ENCODE data around the gene SUMO3.

DNA sequence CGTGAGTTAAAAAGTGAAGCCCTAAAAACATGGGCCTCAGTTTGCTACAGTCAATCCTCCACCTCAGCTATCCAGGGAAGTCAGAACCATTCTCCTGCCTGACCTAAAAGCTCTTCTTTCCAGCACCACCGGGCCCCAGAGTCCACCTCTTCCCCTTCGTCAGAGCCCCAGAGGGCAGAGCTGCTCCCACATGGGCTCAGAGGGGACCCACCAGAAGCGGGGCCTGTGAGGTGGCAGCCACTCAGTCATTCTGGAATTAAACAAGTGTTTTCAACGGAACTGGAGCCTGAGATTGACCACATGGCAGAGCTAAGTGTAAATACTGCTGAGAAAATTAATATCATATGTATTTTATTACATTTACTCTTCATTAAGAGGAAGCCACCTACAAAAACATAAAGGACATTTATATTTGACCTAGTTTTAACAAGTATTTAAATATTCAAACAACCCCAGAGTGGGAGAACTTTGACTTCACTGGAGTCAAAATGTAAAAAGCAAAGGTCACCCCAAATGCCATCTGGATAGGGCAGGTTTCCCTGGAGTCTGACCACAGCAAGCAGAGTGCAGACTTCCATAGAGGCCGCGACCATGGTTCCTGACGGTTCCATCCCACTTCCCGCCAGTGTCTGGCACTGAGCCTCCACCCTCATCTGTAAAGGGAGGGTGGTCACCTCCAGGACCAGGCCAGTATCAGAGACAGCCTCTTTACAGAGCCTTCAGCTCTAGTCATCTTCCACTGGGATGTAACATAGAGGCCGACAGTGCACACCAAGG, 1.8 kb downstream of the SUMO3 start:
- TF ChIP-seq, protein P1, sequence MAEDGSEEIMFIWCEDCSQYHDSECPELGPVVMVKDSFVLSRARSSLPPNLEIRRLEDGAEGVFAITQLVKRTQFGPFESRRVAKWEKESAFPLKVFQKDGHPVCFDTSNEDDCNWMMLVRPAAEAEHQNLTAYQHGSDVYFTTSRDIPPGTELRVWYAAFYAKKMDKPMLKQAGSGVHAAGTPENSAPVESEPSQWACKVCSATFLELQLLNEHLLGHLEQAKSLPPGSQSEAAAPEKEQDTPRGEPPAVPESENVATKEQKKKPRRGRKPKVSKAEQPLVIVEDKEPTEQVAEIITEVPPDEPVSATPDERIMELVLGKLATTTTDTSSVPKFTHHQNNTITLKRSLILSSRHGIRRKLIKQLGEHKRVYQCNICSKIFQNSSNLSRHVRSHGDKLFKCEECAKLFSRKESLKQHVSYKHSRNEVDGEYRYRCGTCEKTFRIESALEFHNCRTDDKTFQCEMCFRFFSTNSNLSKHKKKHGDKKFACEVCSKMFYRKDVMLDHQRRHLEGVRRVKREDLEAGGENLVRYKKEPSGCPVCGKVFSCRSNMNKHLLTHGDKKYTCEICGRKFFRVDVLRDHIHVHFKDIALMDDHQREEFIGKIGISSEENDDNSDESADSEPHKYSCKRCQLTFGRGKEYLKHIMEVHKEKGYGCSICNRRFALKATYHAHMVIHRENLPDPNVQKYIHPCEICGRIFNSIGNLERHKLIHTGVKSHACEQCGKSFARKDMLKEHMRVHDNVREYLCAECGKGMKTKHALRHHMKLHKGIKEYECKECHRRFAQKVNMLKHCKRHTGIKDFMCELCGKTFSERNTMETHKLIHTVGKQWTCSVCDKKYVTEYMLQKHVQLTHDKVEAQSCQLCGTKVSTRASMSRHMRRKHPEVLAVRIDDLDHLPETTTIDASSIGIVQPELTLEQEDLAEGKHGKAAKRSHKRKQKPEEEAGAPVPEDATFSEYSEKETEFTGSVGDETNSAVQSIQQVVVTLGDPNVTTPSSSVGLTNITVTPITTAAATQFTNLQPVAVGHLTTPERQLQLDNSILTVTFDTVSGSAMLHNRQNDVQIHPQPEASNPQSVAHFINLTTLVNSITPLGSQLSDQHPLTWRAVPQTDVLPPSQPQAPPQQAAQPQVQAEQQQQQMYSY (CRISPR knock-in tag; IDR thresholded peaks at IDR 0.05) = no peak
- TF ChIP-seq NFIC (IDR thresholded peaks at IDR 0.05; ENCODE audit: low read depth, low read length) = no peak
- TF ChIP-seq FOS (IDR thresholded peaks at IDR 0.05; ENCODE audit: borderline replicate concordance, extremely low read depth, insufficient read length) = no peak
- TF ChIP-seq, protein P2, sequence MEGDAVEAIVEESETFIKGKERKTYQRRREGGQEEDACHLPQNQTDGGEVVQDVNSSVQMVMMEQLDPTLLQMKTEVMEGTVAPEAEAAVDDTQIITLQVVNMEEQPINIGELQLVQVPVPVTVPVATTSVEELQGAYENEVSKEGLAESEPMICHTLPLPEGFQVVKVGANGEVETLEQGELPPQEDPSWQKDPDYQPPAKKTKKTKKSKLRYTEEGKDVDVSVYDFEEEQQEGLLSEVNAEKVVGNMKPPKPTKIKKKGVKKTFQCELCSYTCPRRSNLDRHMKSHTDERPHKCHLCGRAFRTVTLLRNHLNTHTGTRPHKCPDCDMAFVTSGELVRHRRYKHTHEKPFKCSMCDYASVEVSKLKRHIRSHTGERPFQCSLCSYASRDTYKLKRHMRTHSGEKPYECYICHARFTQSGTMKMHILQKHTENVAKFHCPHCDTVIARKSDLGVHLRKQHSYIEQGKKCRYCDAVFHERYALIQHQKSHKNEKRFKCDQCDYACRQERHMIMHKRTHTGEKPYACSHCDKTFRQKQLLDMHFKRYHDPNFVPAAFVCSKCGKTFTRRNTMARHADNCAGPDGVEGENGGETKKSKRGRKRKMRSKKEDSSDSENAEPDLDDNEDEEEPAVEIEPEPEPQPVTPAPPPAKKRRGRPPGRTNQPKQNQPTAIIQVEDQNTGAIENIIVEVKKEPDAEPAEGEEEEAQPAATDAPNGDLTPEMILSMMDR (IDR thresholded peaks at IDR 0.05 in 2 of 3, conservative IDR thresholded peaks at IDR 0.05 in 1 of 3; ENCODE audit: control insufficient read depth in 2 of 3, extremely low read depth in 1 of 3, insufficient read depth in 1 of 3, low read depth in 3 of 3, low read length in 3 of 3) = no peak
- no peak for TF ChIP-seq POLR2A (IDR thresholded peaks at IDR 0.05; ENCODE audit: low read depth, low read length)
- TF ChIP-seq, protein P3, sequence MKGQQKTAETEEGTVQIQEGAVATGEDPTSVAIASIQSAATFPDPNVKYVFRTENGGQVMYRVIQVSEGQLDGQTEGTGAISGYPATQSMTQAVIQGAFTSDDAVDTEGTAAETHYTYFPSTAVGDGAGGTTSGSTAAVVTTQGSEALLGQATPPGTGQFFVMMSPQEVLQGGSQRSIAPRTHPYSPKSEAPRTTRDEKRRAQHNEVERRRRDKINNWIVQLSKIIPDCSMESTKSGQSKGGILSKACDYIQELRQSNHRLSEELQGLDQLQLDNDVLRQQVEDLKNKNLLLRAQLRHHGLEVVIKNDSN (IDR thresholded peaks at IDR 0.05; ENCODE audit: borderline replicate concordance, extremely low read length, insufficient read depth, low read depth, low read length) = no peak
- no peak for TF ChIP-seq SIX5 (IDR thresholded peaks at IDR 0.05; ENCODE audit: low read depth, low read length, severe bottlenecking)
- no peak for TF ChIP-seq EP300 (IDR thresholded peaks at IDR 0.05; ENCODE audit: borderline replicate concordance in 1 of 2, control insufficient read depth in 1 of 2, low read depth in 2 of 2, low read length in 2 of 2)
- TF ChIP-seq, protein P4, sequence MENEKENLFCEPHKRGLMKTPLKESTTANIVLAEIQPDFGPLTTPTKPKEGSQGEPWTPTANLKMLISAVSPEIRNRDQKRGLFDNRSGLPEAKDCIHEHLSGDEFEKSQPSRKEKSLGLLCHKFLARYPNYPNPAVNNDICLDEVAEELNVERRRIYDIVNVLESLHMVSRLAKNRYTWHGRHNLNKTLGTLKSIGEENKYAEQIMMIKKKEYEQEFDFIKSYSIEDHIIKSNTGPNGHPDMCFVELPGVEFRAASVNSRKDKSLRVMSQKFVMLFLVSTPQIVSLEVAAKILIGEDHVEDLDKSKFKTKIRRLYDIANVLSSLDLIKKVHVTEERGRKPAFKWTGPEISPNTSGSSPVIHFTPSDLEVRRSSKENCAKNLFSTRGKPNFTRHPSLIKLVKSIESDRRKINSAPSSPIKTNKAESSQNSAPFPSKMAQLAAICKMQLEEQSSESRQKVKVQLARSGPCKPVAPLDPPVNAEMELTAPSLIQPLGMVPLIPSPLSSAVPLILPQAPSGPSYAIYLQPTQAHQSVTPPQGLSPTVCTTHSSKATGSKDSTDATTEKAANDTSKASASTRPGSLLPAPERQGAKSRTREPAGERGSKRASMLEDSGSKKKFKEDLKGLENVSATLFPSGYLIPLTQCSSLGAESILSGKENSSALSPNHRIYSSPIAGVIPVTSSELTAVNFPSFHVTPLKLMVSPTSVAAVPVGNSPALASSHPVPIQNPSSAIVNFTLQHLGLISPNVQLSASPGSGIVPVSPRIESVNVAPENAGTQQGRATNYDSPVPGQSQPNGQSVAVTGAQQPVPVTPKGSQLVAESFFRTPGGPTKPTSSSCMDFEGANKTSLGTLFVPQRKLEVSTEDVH (IDR thresholded peaks at IDR 0.05; ENCODE audit: low read depth, partially characterized antibody) = no peak
- TF ChIP-seq IKZF2 (IDR thresholded peaks at IDR 0.05) = no peak
